PFSK-1 (cell line): ENCODE data around the gene APOBEC3G.

Source experiments
- SIN3A ChIP-seq: IDR thresholded peaks from 2 replicates; pipeline ENCODE4 v1.6.1; 2012; ENCODE audit warnings: mild to moderate bottlenecking, low read length, moderate library complexity, borderline replicate concordance; ENCODE audit not compliant: insufficient read depth
- TAF1 ChIP-seq: IDR thresholded peaks from 2 replicates; pipeline ENCODE4 v1.6.1; 2012; ENCODE audit warnings: low read length, control low read depth, borderline replicate concordance; ENCODE audit not compliant: insufficient read depth

DNA sequence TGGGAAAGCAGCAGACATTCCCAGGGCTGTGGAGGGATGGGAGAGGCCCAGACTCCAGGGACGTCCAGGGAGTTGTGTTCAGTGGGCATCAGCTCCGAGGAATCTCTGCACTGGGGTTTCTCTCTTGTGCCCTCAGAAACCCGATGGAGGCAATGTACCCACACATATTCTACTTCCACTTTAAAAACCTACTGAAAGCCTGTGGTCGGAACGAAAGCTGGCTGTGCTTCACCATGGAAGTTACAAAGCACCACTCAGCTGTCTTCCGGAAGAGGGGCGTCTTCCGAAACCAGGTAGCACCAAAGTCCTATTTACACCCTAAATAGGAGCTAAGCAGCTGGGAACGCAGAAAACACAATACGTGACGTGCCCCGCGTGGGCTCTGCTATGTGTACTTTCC lies 47.8 kb upstream of the APOBEC3G start:
- TF ChIP-seq TAF1 = no peak
- TF ChIP-seq SIN3A = no peak
